ENCODE measurements around the gene CAPN8.
"Not testable (repeated sequence)": the region's sequence is repeated elsewhere in the genome, so short reads cannot be mapped to it uniquely, and the experiment has no call there.

The CAPN8 gene

DNA sequence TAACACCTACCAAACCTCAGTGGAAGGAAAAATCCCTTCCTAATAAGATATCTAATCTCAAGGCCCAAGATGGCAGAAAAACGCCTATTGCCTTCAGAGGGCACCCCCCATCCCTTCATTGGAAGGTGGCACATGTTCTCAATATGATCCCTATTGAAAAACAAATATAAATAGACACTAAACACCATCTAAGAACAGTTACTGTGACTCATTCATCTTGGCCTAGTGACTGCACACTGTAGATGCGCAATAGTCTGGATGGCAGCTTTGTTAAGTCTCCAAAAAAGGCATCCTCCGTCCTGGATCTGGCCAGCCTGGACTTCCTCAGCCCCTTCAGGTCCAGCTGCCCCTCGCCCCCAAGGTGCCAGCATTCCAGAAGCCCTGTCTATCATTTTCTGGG lies 121.9 kb downstream of the CAPN8 start:
- DNase-seq = no peak
- in situ Hi-C loops (cut with MboI; ENCODE audit: low pct_unique_long_range_greater_than_20kb, low sequenced_read_pairs) = no loop called here

- no peak for DNase-seq
- in situ Hi-C loops (cut with MboI; ENCODE audit: low pct_unique_long_range_greater_than_20kb, low sequenced_read_pairs) = no loop called here
These were observed 122.7 kb downstream of the CAPN8 start for GRCh38 chr1:223542831-223543230.

DNA sequence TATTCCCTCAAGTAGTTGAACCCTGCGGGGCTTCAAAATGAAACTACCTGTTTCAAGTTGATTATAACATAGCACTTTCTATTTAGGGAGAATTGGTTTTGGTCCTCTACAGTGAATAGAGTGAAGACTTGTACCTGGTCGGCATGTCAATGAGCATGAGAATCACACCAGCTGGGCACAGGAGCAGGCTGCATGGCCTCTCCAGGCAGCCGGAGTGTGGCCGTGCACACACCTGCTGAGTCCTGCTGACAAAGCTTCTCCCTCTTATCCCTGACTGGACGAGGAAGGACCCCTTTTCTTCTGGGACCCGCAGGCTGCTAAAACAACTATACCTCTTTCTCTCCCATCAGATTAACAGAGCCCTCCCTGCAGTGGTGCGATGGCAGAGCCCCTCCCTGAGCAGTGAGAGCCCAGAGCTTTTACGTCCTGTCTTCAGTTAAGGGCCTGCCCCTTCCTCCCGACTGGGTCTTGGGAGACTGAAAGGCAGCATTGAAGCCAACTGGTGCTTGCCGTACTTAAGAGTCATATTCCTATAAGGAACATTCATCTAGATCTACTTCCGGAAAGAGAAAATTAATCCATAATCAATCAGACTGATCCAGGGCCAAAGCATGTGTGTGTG lies 124.9 kb downstream of the CAPN8 start:
- DNase-seq = no peak
- in situ Hi-C loops (cut with MboI; ENCODE audit: low pct_unique_long_range_greater_than_20kb, low sequenced_read_pairs) = no loop called here

GRCh38 chr1:223539750-223540149 lies 125.8 kb downstream of the CAPN8 start:
- in situ Hi-C loops (cut with MboI; ENCODE audit: low pct_unique_long_range_greater_than_20kb, low sequenced_read_pairs) = no loop called here
- no peak for DNase-seq

DNA sequence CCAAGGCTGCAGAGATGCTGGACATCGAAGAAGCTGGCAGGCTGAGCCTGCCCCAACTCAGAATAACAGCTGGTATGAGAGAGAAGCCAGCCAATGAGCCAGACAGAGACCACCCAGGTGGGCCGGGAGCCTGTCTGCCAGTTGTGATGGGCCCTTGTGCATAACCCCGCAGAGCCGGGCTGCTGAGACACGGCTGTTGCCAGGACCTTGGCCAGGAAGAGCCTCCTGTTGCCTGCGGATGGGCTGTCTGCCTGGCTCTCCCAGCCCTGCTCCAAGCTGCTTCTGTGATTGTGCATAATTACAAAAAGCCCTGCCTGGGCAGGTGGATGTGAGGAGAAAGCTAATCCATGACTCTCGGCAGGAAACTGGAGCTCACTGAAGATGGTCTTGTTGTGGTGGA lies 126.5 kb downstream of the CAPN8 start:
- no peak for DNase-seq
- in situ Hi-C loops (cut with MboI; ENCODE audit: low pct_unique_long_range_greater_than_20kb, low sequenced_read_pairs) = no loop called here

- DNase-seq = no peak
- in situ Hi-C loops (cut with MboI; ENCODE audit: low pct_unique_long_range_greater_than_20kb, low sequenced_read_pairs) = no loop called here
These were observed 130.2 kb downstream of the CAPN8 start for GRCh38 chr1:223535319-223535718.

DNA sequence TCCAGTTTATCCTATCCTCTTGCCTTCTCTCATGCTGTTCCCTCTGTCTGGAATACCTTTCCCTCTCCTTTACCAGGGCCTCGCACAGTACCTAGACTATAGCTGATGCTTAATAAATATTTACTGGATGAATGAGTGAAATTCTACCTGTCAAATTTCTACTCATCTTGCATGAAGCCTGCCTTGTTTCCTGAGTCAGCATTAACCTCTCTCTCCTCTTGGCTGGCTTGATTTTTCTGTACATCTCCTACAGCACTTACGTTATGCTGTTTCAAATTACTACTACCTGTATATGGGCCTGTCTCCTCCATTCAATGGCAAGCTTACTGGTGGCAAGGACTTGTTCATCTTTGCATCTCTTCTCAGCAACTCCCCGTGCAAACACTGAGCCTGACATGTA lies 130.8 kb downstream of the CAPN8 start:
- in situ Hi-C loops (cut with MboI; ENCODE audit: low pct_unique_long_range_greater_than_20kb, low sequenced_read_pairs) = no loop called here
- no peak for DNase-seq

- DNase-seq = no peak
- in situ Hi-C loops (cut with MboI; ENCODE audit: low pct_unique_long_range_greater_than_20kb, low sequenced_read_pairs) = no loop called here
These were observed 131.8 kb downstream of the CAPN8 start for GRCh38 chr1:223533708-223534107.

GRCh38 chr1:223531742-223532341 lies 133.7 kb downstream of the CAPN8 start:
- in situ Hi-C loops (cut with MboI; ENCODE audit: low pct_unique_long_range_greater_than_20kb, low sequenced_read_pairs) = no loop called here
- DNase-seq = peak; percentile 64

DNA sequence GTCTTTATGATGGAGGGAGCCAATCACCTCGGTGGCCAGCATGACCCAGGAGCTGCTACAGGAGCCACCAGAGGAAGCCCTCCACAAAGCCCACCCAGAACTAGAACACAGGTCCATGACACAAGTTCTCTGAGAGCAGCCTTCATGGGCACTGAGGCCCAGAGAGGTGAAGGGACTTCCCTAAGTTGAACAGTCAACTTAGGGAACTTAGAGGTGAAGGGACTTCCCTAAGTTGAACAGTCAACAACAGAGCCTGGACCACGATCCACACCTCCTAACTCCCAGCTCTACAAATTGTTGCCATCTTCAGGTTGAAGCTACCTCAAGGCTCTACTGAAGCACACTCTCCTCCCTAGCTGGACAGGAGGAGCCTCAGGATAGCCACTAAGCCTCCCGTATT lies 139.5 kb downstream of the CAPN8 start:
- in situ Hi-C loops (cut with MboI; ENCODE audit: low pct_unique_long_range_greater_than_20kb, low sequenced_read_pairs) = no loop called here

GRCh38 chr1:223525546-223525945 lies 140.0 kb downstream of the CAPN8 start:
- DNase-seq = no peak
- in situ Hi-C loops (cut with MboI; ENCODE audit: low pct_unique_long_range_greater_than_20kb, low sequenced_read_pairs) = no loop called here

More for the DNA sequence above, 139.5 kb downstream of the CAPN8 start:
- DNase-seq = no peak

GRCh38 chr1:223524930-223525451 lies 140.5 kb downstream of the CAPN8 start:
- no peak for DNase-seq
- in situ Hi-C loops (cut with MboI; ENCODE audit: low pct_unique_long_range_greater_than_20kb, low sequenced_read_pairs) = no loop called here

DNA sequence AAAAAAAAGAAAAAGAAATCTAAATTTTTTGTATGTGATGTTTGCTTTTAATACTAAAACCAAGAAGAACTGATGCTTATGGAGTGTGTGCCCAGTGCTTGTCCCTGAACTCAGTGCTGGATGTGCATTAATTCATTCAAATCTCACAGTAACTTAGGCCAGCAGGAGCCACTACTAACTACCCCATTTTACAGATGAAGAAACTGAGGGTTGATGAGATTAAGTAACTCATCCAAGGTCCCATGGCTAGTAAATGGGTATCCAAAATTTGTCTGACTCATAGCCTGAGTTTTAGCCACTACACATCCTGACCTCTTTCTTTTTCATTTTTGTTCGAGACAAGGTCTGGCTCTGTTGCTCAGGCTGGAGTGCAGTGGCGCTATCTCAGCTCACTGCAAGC lies 144.4 kb downstream of the CAPN8 start:
- in situ Hi-C loops (cut with MboI; ENCODE audit: low pct_unique_long_range_greater_than_20kb, low sequenced_read_pairs) = no loop called here

GRCh38 chr1:223520200-223520599 lies 145.3 kb downstream of the CAPN8 start:
- DNase-seq = no peak
- in situ Hi-C loops (cut with MboI; ENCODE audit: low pct_unique_long_range_greater_than_20kb, low sequenced_read_pairs) = no loop called here

More for the DNA sequence above, 144.4 kb downstream of the CAPN8 start:
- DNase-seq = no peak

GRCh38 chr1:223519116-223519515 lies 146.4 kb downstream of the CAPN8 start:
- no peak for DNase-seq
- in situ Hi-C loops (cut with MboI; ENCODE audit: low pct_unique_long_range_greater_than_20kb, low sequenced_read_pairs) = no loop called here

- in situ Hi-C loops (cut with MboI; ENCODE audit: low pct_unique_long_range_greater_than_20kb, low sequenced_read_pairs); DNase-seq: not testable (repeated sequence)
These were observed 146.9 kb downstream of the CAPN8 start for GRCh38 chr1:223518553-223518952.

- no peak for DNase-seq
- in situ Hi-C loops (cut with MboI; ENCODE audit: low pct_unique_long_range_greater_than_20kb, low sequenced_read_pairs) = no loop called here
These were observed 149.6 kb downstream of the CAPN8 start for GRCh38 chr1:223515926-223516325.

DNA sequence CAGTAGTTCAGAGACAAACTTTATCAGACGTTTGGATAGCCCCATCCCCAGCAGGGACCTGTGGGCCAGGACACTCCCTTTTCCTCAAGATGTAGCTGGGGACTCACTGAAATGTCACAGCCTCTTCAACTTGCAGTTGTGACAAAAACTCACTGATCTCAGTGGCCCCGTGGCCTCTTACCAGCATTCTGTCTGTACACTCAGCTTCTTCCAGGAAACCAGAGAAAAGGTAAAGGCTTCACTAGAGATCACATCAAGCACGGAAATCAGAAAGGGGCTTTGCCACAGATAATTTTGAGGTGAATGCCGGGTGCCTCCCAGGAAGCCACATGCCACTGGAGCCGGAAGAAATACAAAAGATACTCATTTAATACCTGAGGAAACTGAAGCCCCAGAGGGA lies 150.1 kb downstream of the CAPN8 start:
- no peak for DNase-seq
- in situ Hi-C loops (cut with MboI; ENCODE audit: low pct_unique_long_range_greater_than_20kb, low sequenced_read_pairs) = no loop called here

DNA sequence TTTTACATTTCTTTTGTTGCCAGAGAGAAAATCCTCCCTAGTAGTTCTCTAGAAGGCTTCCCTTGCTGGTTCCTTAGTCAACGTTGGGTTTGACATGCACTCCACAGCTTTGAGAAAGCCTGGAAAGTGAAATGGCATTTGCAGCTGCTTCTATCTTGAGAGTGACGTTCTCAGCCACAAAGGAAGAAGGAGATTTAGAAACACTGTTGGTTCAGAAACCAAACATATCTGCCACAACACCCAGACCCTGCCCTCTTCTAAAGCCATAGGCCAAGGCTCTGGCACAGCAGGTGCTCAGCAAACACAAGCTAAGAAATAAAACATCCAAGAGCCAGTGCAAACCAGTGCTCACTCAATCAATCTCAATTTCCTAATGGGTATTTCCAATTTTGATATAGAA lies 150.9 kb downstream of the CAPN8 start:
- in situ Hi-C loops (cut with MboI; ENCODE audit: low pct_unique_long_range_greater_than_20kb, low sequenced_read_pairs) = no loop called here
- no peak for DNase-seq

- in situ Hi-C loops (cut with MboI; ENCODE audit: low pct_unique_long_range_greater_than_20kb, low sequenced_read_pairs) = no loop called here
These were observed 152.2 kb downstream of the CAPN8 start for GRCh38 chr1:223513309-223513708.

GRCh38 chr1:223512057-223512456 lies 153.4 kb downstream of the CAPN8 start:
- in situ Hi-C loops (cut with MboI; ENCODE audit: low pct_unique_long_range_greater_than_20kb, low sequenced_read_pairs) = no loop called here
- no peak for DNase-seq

More at GRCh38 chr1:223513309-223513708, 152.2 kb downstream of the CAPN8 start:
- no peak for DNase-seq

Data from KBM-7 (cell line).